ENCODE measurements around the gene WDR81.

GRCh38 chr17:1773696-1774181, 49.2 kb downstream of the WDR81 start:
- no peak for TF ChIP-seq POLR2A (IDR thresholded peaks at IDR 0.05; ENCODE audit: low read depth)
- TF ChIP-seq EP300 (IDR thresholded peaks at IDR 0.05) = no peak
- TF ChIP-seq CTCF (IDR thresholded peaks at IDR 0.05) = no peak
- peak in 1 of 2 donors; percentile 19 for TF ChIP-seq POLR2AphosphoS5 (IDR thresholded peaks at IDR 0.05)
